GM18951 (cell line): ENCODE data around the gene PAM.
"Not testable (repeated sequence)": the region's sequence is repeated elsewhere in the genome, so short reads cannot be mapped to it uniquely, and the experiment has no call there.

ENCODE experiments used
- POLR2A ChIP-seq: IDR thresholded peaks from 4 replicates; pipeline ENCODE4 v1.6.1; 2011; ENCODE audit warnings: mild to moderate bottlenecking; ENCODE audit not compliant: insufficient read length, insufficient read depth; ENCODE audit errors: extremely low read depth
- in situ Hi-C: fragments of 300-500 bp; cut with MboI; formaldehyde crosslinking; loops from one replicate; pipeline ENCODE4 v1.12.0; 2022; ENCODE audit warnings: low sequenced_read_pairs, mixed read lengths, inconsistent platforms; ENCODE audit not compliant: unreplicated experiment

The PAM gene

DNA sequence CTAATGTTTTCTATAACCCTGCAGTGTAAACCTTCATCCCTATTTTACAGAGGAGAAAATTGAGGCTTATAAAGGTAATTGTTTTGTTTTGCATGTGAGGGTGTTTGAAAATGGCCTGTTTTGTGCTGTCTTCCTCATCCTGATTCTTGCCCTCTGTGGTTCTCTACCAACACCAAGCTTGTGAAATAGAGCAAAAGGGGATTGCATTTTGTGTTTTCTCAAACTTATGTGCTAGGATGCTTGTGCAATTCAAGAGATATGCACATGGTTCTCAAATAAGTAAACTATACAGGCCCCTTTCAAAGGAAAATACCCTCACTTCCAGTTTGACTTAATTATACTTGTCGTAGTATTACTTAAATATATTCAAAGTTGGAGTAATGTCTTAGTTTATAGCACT lies 17.2 kb downstream of the PAM start:
- in situ Hi-C loops: loop anchor here (25.0 kb wide), 1 partner anchor 365 kb away; no protein-coding TSS in a partner anchor
- TF ChIP-seq POLR2A: no peak

DNA sequence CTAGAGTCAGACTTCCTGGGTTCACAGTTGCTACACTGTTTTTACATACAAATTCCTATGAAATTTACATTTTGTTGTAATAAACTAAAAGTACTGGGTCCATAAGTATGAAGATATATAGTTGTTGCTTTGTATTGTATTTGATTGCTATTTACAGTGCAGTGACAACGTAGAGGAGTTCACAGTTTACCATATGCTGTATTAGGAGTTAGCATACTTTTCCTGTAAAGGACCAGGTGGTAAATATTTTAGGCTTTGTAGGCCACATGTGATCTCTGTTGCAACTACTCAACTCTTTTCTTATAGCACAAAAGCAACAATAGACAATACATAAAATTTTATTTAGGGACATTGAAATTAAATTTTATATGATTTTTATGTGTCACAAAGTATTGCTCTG lies 18.0 kb downstream of the PAM start:
- in situ Hi-C loops: loop anchor here (25.0 kb wide), 1 partner anchor 364 kb away; no protein-coding TSS in a partner anchor
- no peak for TF ChIP-seq POLR2A

GRCh38 chr5:102775756-102776155 lies 20.7 kb downstream of the PAM start:
- in situ Hi-C loops: not testable (repeated sequence)

GRCh38 chr5:102777099-102777498 lies 22.0 kb downstream of the PAM start:
- in situ Hi-C loops: no loop called here

GRCh38 chr5:102778478-102778877 lies 23.4 kb downstream of the PAM start:
- no peak for TF ChIP-seq POLR2A
- in situ Hi-C loops: no loop called here

More at GRCh38 chr5:102777099-102777498, 22.0 kb downstream of the PAM start:
- no peak for TF ChIP-seq POLR2A

DNA sequence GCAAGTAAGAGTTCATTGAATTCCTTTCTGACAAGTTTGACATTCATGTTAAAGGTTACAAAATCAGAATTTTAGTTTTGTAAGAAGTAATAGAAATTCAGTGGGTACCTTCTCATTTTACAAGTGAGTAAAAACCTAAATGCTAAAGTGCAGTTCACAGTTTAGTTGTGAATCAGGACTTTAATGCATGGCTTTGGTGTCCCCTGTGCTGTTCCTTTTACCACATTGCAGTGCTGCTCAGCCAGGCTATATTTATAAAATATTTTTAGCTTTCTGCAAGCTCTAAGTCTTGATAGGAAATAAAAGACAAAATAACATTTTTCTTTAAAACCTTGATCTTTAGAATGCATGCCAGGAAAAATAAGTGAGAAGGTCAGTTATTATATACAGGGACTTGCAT lies 26.3 kb downstream of the PAM start:
- in situ Hi-C loops: no loop called here
- TF ChIP-seq POLR2A: no peak

DNA sequence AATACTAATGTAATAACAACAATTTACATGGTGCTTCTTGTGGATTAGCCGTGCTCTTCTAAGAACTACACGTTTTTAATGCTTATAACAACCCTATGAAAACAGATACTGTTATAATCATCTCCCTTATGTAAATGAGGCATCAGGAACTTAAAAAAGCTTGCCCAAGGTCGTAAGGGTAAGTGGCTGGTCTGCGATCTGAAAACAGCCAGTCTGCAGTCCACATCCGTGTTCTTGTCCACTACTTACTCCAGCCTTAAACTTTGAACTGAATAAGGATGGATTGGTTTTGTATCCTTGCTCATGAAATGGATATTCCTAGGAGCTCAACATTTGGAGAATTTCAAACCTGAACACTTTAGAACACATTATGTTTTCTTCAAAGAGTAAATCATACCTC lies 26.7 kb downstream of the PAM start:
- in situ Hi-C loops: no loop called here
- TF ChIP-seq POLR2A: no peak

GRCh38 chr5:102782217-102782872 lies 27.2 kb downstream of the PAM start:
- in situ Hi-C loops: no loop called here
- TF ChIP-seq POLR2A: no peak

GRCh38 chr5:102787134-102787533 lies 32.0 kb downstream of the PAM start:
- no peak for TF ChIP-seq POLR2A
- in situ Hi-C loops: no loop called here

DNA sequence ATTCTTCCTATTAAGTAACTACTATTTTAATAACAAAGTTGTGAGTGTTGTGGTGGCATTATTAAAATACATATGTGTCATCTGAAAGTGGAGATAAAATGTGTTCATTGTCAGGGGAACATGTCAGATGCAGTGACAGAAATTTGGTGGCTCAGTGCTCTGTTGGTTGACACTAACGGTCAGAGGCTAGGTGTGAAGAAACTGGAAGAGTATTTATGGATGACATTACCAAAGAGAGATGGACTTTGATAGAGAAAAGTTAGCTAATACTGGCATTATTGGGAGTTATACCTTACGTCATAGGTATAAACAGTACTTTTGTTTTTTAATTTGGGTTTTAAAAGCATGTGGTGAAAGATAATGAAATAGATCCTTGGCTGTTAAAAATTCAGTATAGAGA lies 33.7 kb downstream of the PAM start:
- in situ Hi-C loops: no loop called here
- TF ChIP-seq POLR2A: no peak

DNA sequence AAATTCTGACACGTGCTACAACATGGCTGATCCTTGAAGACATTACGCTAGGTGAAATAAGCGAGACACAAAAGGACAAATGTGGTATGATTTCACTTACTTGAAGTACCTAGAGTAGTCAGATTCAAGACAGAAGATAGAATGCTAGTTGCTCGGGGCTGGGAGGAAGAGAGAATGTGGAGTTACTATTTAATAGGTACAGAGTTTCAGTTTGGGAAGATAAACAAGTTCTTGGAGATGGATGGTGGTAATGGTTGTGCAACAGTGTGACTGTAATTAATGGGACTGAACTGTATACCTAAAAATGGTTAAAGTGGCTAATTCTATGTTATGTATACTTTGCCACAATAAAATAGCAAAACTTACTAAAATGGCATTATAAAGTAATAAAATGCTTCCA lies 34.4 kb downstream of the PAM start:
- in situ Hi-C loops: no loop called here
- no peak for TF ChIP-seq POLR2A

GRCh38 chr5:102790748-102791147 lies 35.6 kb downstream of the PAM start:
- in situ Hi-C loops: no loop called here
- TF ChIP-seq POLR2A: no peak

GRCh38 chr5:102792705-102793104 lies 37.6 kb downstream of the PAM start:
- no peak for TF ChIP-seq POLR2A
- in situ Hi-C loops: no loop called here

DNA sequence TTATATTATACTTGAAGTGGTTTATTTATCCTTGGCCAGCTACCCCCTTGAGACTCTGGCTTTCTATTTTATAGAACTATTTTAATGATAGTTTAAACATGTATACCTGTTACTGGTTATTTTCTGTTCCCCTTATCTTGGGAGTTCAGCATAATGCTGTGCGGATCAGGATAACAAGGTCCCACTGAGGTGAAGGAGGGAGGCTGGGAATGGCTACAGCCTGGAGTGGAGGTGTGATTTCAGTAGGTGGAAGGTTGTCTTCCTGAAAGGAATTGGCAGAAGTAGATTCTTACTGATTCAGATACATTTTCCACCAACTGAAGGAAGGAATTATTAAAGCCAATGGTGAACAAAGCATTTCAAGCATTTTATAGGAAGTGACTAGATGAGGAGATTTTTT lies 38.9 kb downstream of the PAM start:
- in situ Hi-C loops: no loop called here
- no peak for TF ChIP-seq POLR2A
